SK-N-SH treated with all-trans-retinoic acid at 6 μM for 48 hours (cell line): ENCODE data around the gene ZSCAN2.

Experiments
- BACH2 ChIP-seq: fragments of 250-450 bp; sonication (Bioruptor Pico); IDR thresholded peaks from 2 replicates; pipeline ENCODE4 v1.9.0; 2021; ENCODE audit warnings: mild to moderate bottlenecking, borderline replicate concordance
- CREB5 ChIP-seq: fragments of 250-450 bp; sonication (Bioruptor Pico); IDR thresholded peaks from 2 replicates; pipeline ENCODE4 v1.5.1; 2020; ENCODE audit warnings: low read depth, mild to moderate bottlenecking, moderate library complexity
- ESRRG ChIP-seq: fragments of 250-450 bp; sonication (Bioruptor Pico); IDR thresholded peaks from 2 replicates; pipeline ENCODE4 v1.6.1; 2021; ENCODE audit warnings: mild to moderate bottlenecking
- PATZ1 ChIP-seq: fragments of 250-450 bp; sonication (Bioruptor Pico); IDR thresholded peaks from 2 replicates; pipeline ENCODE4 v1.8.0; 2020; ENCODE audit warnings: mild to moderate bottlenecking, moderate library complexity, borderline replicate concordance
- PPARA ChIP-seq: fragments of 250-450 bp; sonication (Bioruptor Pico); IDR thresholded peaks from 2 replicates; pipeline ENCODE4 v1.5.0; 2020; ENCODE audit warnings: mild to moderate bottlenecking, borderline replicate concordance
- TOX ChIP-seq: fragments of 250-450 bp; sonication (Bioruptor Pico); IDR thresholded peaks from 2 replicates; pipeline ENCODE4 v1.8.0; 2021; ENCODE audit warnings: mild to moderate bottlenecking, moderate library complexity, borderline replicate concordance

GRCh38 chr15:84591815-84592214, 9.0 kb upstream of the ZSCAN2 start:
- no peak for TF ChIP-seq TOX (CRISPR knock-in tag)
- TF ChIP-seq ESRRG (CRISPR knock-in tag): no peak
- TF ChIP-seq BACH2: no peak
- TF ChIP-seq CREB5 (CRISPR knock-in tag): no peak
- no peak for TF ChIP-seq PATZ1 (CRISPR knock-in tag)
- no peak for TF ChIP-seq PPARA (CRISPR knock-in tag)
